Measurements from ENCODE around the gene NPAS4.

The NPAS4 gene

GRCh38 chr11:66469441-66469840 is 48.6 kb downstream of the NPAS4 start:
- H3K27me3 Mint-ChIP-seq (ENCODE audit: low read depth), result no peaks in the 10 kb centered on the region
- DNase-seq (ENCODE audit: low spot score), result no peak
- H3K27ac Mint-ChIP-seq, result no peak overlapping the region
- H3K9me3 Mint-ChIP-seq, result no peaks in the 10 kb centered on the region
- peaks cover 2% of the 10 kb centered on the region for H3K36me3 Mint-ChIP-seq (ENCODE audit: low read depth)
- H3K4me1 Mint-ChIP-seq (ENCODE audit: low read depth), result peaks cover 16% of the 10 kb centered on the region
- no peak overlapping the region for H3K4me3 Mint-ChIP-seq

- peak overlapping the region; percentile 78 for H3K27ac Mint-ChIP-seq
- no peak for DNase-seq (ENCODE audit: low spot score)
- H3K27me3 Mint-ChIP-seq (ENCODE audit: low read depth), result no peaks in the 10 kb centered on the region
- H3K9me3 Mint-ChIP-seq, result no peaks in the 10 kb centered on the region
- H3K4me3 Mint-ChIP-seq, result no peak overlapping the region
- H3K36me3 Mint-ChIP-seq (ENCODE audit: low read depth), result peaks cover 2% of the 10 kb centered on the region
- H3K4me1 Mint-ChIP-seq (ENCODE audit: low read depth), result peaks cover 16% of the 10 kb centered on the region
Observed at GRCh38 chr11:66470015-66470414, 49.2 kb downstream of the NPAS4 start.

GRCh38 chr11:66471142-66471541 is 50.3 kb downstream of the NPAS4 start:
- Mint-ChIP-seq H3K27ac (no peak overlapping the region), H3K4me1 (ENCODE audit: low read depth) (peaks cover 14% of the 10 kb centered on the region), H3K36me3 (ENCODE audit: low read depth) (peaks cover 2% of the 10 kb centered on the region), H3K9me3 (no peaks in the 10 kb centered on the region), H3K4me3 (no peak overlapping the region), H3K27me3 (ENCODE audit: low read depth) (no peaks in the 10 kb centered on the region)
- no peak for DNase-seq (ENCODE audit: low spot score)

GRCh38 chr11:66472054-66472453 is 51.2 kb downstream of the NPAS4 start:
- H3K27me3 Mint-ChIP-seq (ENCODE audit: low read depth), result no peaks in the 10 kb centered on the region
- peaks cover 2% of the 10 kb centered on the region for H3K36me3 Mint-ChIP-seq (ENCODE audit: low read depth)
- peaks cover 10% of the 10 kb centered on the region for H3K4me1 Mint-ChIP-seq (ENCODE audit: low read depth)
- no peaks in the 10 kb centered on the region for H3K9me3 Mint-ChIP-seq
- DNase-seq (ENCODE audit: low spot score), result no peak
- H3K4me3 Mint-ChIP-seq, result no peak overlapping the region
- H3K27ac Mint-ChIP-seq, result no peak overlapping the region

GRCh38 chr11:66473167-66473566 is 52.3 kb downstream of the NPAS4 start:
- H3K9me3 Mint-ChIP-seq, result no peaks in the 10 kb centered on the region
- no peak for DNase-seq (ENCODE audit: low spot score)
- H3K27me3 Mint-ChIP-seq (ENCODE audit: low read depth), result no peaks in the 10 kb centered on the region
- peaks cover 4% of the 10 kb centered on the region for H3K4me1 Mint-ChIP-seq (ENCODE audit: low read depth)
- no peak overlapping the region for H3K27ac Mint-ChIP-seq
- H3K36me3 Mint-ChIP-seq (ENCODE audit: low read depth), result peaks cover 2% of the 10 kb centered on the region
- no peak overlapping the region for H3K4me3 Mint-ChIP-seq

GRCh38 chr11:66473608-66474515 is 53.0 kb downstream of the NPAS4 start:
- Mint-ChIP-seq H3K27me3 (ENCODE audit: low read depth) (no peaks in the 10 kb centered on the region), H3K4me1 (ENCODE audit: low read depth) (peaks cover 6% of the 10 kb centered on the region), H3K4me3 (no peak overlapping the region), H3K27ac (no peak overlapping the region), H3K9me3 (no peaks in the 10 kb centered on the region), H3K36me3 (ENCODE audit: low read depth) (peaks cover 2% of the 10 kb centered on the region)
- no peak for DNase-seq (ENCODE audit: low spot score)

GRCh38 chr11:66475349-66476172 is 54.7 kb downstream of the NPAS4 start:
- no peak overlapping the region for H3K4me3 Mint-ChIP-seq
- peaks cover 10% of the 10 kb centered on the region for H3K4me1 Mint-ChIP-seq (ENCODE audit: low read depth)
- DNase-seq (ENCODE audit: low spot score), result no peak
- H3K9me3 Mint-ChIP-seq, result no peaks in the 10 kb centered on the region
- peaks cover 2% of the 10 kb centered on the region for H3K36me3 Mint-ChIP-seq (ENCODE audit: low read depth)
- H3K27me3 Mint-ChIP-seq (ENCODE audit: low read depth), result no peaks in the 10 kb centered on the region
- H3K27ac Mint-ChIP-seq, result no peak overlapping the region
